BJ (cell line): ENCODE measurements around the gene CSNK2A3. TPM values are rescaled to one million over a fixed set of nuclear protein-coding genes. Genes with fewer than 3 reads are reported as not detected.

ENCODE experiments used
- CTCF ChIA-PET: fragments of 350-600 bp; formaldehyde crosslinking; extraction: SDS; loops from one replicate; lab custom pipeline; 2021; ENCODE audit warnings: antibody characterized with exemption, inconsistent platforms; lab: Yijun Ruan, JAX
- POLR2A ChIA-PET: fragments of 300-600 bp; sonication (Branson Sonifier 250); formaldehyde crosslinking; extraction: SDS; loops from one replicate; lab custom pipeline; 2021; ENCODE audit warnings: antibody characterized with exemption; lab: Charles Lee
- DNase-seq: peaks from one replicate; pipeline ENCODE4 v3.0.0-alpha.2; 2011; ENCODE audit warnings: low read depth
- H3K27me3 ChIP-seq: 2 replicates; pipeline ENCODE4 v1.6.0; 2011; ENCODE audit warnings: low read length; ENCODE audit not compliant: control insufficient read depth, insufficient read depth
- H3K36me3 ChIP-seq: 2 replicates; pipeline ENCODE4 v1.5.1; 2011; ENCODE audit warnings: low read length; ENCODE audit not compliant: control insufficient read depth, insufficient read depth
- H3K4me3 ChIP-seq: 2 replicates; pipeline ENCODE4 v1.5.1; 2011; ENCODE audit warnings: low read depth, mild to moderate bottlenecking, control low read depth, low read length
- polyA plus RNA-seq: library from polyadenylated mRNA; depleted of rRNA; stranded (reverse); fragments of >200 nt; gene quantifications from 2 replicates; pipeline ENCODE4 v1.2.3, GENCODE V29; 2011
- TF ChIP-seq, protein P1 (sequence below): IDR thresholded peaks from 2 replicates; pipeline ENCODE4 v1.5.1; 2011; ENCODE audit warnings: low read depth, mild to moderate bottlenecking, control low read depth, inconsistent platforms, low read length, moderate library complexity; ENCODE audit not compliant: insufficient read depth

Gene CSNK2A3
- polyA plus RNA-seq, 1 experiment, result 0.91 TPM

DNA sequence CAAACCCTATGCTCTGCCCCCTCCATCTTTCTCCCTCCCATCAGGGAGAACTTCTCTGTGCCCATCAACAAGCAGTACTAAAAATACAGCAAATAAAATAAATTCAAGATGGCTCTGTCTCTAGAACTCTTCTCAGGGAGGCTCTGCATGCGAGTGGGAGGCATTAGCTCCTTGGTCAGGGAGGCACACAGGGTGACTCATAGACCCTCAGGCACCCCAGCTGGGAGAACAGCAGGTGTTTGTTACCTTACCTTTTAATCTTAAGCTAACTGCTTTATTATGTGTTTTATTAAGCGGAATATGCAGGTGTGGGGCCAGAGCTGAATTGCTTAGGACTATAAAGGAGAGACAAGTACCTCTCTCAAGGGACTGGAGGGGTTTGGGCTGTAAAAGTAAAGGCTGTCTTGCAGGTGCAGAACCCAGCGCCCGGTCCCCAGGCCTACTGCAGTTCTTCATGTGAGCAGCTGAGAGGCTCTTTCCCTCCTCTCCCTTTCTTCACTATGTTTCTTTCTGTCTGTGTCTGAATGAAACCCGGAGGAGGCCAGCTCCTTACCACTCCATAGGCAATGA lies 20.8 kb downstream of the CSNK2A3 start:
- TF ChIP-seq, protein P1, sequence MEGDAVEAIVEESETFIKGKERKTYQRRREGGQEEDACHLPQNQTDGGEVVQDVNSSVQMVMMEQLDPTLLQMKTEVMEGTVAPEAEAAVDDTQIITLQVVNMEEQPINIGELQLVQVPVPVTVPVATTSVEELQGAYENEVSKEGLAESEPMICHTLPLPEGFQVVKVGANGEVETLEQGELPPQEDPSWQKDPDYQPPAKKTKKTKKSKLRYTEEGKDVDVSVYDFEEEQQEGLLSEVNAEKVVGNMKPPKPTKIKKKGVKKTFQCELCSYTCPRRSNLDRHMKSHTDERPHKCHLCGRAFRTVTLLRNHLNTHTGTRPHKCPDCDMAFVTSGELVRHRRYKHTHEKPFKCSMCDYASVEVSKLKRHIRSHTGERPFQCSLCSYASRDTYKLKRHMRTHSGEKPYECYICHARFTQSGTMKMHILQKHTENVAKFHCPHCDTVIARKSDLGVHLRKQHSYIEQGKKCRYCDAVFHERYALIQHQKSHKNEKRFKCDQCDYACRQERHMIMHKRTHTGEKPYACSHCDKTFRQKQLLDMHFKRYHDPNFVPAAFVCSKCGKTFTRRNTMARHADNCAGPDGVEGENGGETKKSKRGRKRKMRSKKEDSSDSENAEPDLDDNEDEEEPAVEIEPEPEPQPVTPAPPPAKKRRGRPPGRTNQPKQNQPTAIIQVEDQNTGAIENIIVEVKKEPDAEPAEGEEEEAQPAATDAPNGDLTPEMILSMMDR, result no peak
- no peak overlapping the region for H3K4me3 ChIP-seq
- POLR2A ChIA-PET, result no interaction called here
- CTCF ChIA-PET, result interaction anchor here (1.1 to 1.3 kb wide), 2 partner anchors 10 to 13 kb away, joined by 3 to 4 read pairs; no protein-coding TSS in a partner anchor
- no peaks in the 10 kb centered on the region for H3K27me3 ChIP-seq
- DNase-seq, result no peak
- H3K36me3 ChIP-seq, result no peaks in the 10 kb centered on the region

DNA sequence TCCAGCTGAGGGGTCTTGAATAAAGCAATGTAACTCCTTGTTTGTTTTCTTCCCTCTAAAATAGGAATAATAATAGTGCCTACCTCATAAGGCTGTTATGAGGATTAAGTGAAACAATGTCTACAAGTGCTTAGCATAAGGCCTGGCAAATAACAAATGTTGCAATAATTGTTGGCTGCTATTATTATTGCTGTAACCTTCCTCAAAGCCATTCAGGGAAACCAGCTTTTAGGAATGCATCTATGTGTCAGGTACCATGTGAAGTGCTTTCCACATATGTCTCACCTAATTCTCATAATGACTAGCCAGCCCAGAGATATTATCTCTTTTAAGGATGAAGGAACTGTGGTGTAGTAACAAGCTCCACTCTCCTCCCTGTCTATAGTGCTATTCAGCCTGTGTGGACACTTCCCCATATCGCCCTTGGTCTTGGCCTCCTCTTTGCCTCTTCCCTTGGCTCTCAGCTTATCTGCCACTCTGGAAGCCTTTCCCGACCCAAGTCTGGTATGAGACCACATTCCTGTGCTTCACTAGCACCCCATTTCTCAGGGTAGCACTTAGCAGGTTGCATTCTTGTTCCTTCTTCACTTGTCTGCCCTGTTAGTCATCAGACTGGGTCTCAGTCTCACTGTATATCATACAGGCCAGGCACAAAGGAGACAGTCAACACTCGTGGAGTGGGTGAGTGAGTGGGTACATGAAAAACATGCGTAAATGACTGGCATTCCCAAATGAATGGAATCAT lies 23.8 kb downstream of the CSNK2A3 start:
- H3K36me3 ChIP-seq, result no peaks in the 10 kb centered on the region
- H3K27me3 ChIP-seq, result no peaks in the 10 kb centered on the region
- TF ChIP-seq, protein P1, result no peak
- CTCF ChIA-PET, result no interaction called here
- POLR2A ChIA-PET, result no interaction called here
- DNase-seq, result no peak
- H3K4me3 ChIP-seq, result no peak overlapping the region

DNA sequence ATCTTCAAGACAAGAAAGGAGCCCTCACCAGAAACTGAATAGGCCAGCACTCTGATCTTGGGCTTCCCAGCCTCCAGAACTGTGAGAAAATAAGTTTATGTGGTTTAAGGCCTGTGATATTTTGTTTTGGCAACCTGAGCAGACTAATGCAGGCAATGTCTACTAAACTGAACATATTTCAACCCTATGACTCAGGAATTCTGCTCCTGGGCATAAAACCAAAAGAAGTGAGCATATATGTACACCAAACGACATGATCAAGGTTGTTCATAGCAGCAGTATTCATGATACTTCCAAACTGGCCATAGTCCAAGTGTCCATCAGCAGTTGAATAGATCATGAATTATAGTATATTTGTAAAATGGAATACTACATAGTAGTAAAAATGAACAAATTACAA lies 29.0 kb downstream of the CSNK2A3 start:
- H3K27me3 ChIP-seq, result no peaks in the 10 kb centered on the region
- no peaks in the 10 kb centered on the region for H3K36me3 ChIP-seq
- DNase-seq, result no peak
- H3K4me3 ChIP-seq, result no peak overlapping the region
- TF ChIP-seq, protein P1, result no peak
- ChIA-PET CTCF (no interaction called here), POLR2A (no interaction called here)

DNA sequence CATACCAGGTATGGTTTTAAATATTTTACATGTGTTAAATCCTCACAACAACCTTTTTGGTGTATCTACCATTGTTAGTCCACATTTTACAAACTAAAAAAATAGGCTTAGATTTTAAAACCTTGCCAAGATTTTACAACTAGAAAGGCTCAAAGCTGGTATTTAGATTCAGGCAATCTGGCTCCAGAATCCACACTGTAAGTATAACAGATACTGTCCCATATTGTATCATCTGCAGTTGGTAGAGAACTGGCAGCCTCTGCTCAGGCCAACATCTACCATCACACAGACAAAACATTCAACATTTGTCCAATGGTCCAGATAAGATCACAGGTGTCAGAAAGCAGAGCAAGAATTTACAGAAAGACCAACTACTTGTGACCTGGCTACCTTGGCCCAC lies 30.9 kb downstream of the CSNK2A3 start:
- no peaks in the 10 kb centered on the region for H3K36me3 ChIP-seq
- no peak for DNase-seq
- CTCF ChIA-PET, result interaction anchor here (1.2 kb wide), 1 partner anchor 11 kb away, joined by 4 read pairs; no protein-coding TSS in a partner anchor
- TF ChIP-seq, protein P1, result no peak
- no peak overlapping the region for H3K4me3 ChIP-seq
- POLR2A ChIA-PET, result no interaction called here
- no peaks in the 10 kb centered on the region for H3K27me3 ChIP-seq

DNA sequence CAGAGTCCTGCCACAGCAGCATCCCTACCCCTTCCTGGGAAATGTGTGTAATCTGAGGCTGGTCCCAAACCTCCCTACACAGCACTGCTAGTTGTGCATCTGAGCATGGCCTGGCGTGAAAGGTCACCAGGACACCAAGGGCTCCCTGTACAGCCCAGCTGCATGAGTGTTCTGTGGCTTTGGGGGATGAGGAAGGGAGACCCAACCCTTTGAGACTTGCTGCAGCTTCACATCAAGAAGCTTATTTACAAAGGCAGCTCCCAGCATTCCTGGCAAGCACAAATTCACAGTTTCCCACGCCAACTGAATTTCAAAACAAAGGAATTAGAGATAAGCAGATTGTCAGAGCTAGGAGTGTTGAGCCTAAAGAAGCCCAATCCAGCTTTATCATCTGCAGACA lies 32.2 kb downstream of the CSNK2A3 start:
- POLR2A ChIA-PET, result no interaction called here
- TF ChIP-seq, protein P1, result no peak

More for the DNA sequence above, 32.2 kb downstream of the CSNK2A3 start:
- Histone ChIP-seq H3K36me3 (no peaks in the 10 kb centered on the region), H3K4me3 (no peak overlapping the region), H3K27me3 (no peaks in the 10 kb centered on the region)
- CTCF ChIA-PET, result no interaction called here
- DNase-seq, result no peak
